Right cardiac atrium (tissue), 5 donors: ENCODE measurements around the gene ZFP14. TPM values are rescaled to one million over a fixed set of nuclear protein-coding genes. Genes with fewer than 3 reads are reported as not detected.
A peak's percentile ranks its signal among the peaks of the same experiment; 100 is the strongest.

Experiments
- ATAC-seq, 2 donors: fragments of 200-7000 bp; cut with Tn5 transposase; one replicate each; pipeline versions ENCODE4 v1.8.0 to v1.9.1; 2020; ENCODE audit warnings: moderate library complexity in 2 of 2, mild to moderate bottlenecking in 1 of 2
- DNase-seq, 3 donors: peaks; one replicate each; pipeline ENCODE4 v3.0.0-alpha.2; 2020
- H3K27ac ChIP-seq: one replicate; pipeline ENCODE4 v1.5.1; 2013; ENCODE audit warnings: mild to moderate bottlenecking, low read length, control low read depth, moderate library complexity
- H3K27me3 ChIP-seq: one replicate; pipeline ENCODE4 v1.6.1; 2013; ENCODE audit not compliant: control insufficient read depth, insufficient read depth
- H3K4me1 ChIP-seq: one replicate; pipeline ENCODE4 v1.6.1; 2013; ENCODE audit warnings: low read length; ENCODE audit not compliant: control insufficient read depth, insufficient read depth
- H3K4me3 ChIP-seq: one replicate; pipeline ENCODE4 v1.5.1; 2013; ENCODE audit warnings: low read length, control low read depth
- H3K9me3 ChIP-seq: one replicate; pipeline ENCODE4 v1.6.1; 2013; ENCODE audit warnings: low read length; ENCODE audit not compliant: control insufficient read depth
- WGBS: extraction: QIAGEN DNeasy Blood & Tissue Kit; methylation state at CpG from one replicate; pipeline ENCODE4 v1.1.7; 2013; 5-methylcytosine and 5-hydroxymethylcytosine counted together
- intact Hi-C, 4 donors: fragments of 100-400 bp; cut with DNase I; formaldehyde crosslinking; loops; one replicate each; pipeline versions ENCODE4 v1.11.0 to v1.14.0; 2022 to 2023
- polyA plus RNA-seq: library from polyadenylated mRNA; stranded (reverse); fragments of 200-250 nt; gene quantifications from one replicate; pipeline ENCODE4 v1.2.3, GENCODE V29; 2013
- total RNA-seq, 4 donors: library from RNA; stranded (reverse); fragmentation: NEBNext Ultra II Directional; extraction: Animal tissue kit (Norgen Biotek cat#: 25700); gene quantifications; one replicate each; pipeline ENCODE4 v1.2.1, GENCODE V29; 2021
- donor health status: healthy with polysubstance abuse.
- donor health status: DM: no; HTN: yes; CAD: no.
- donor health status: DM: no; HTN: no; CAD: no.
- donor health status: DM: no; HTN: yes; CAD: no; lungs with severe emphysema.
- donor health status: DM: yes; HTN: yes; CAD: no.

ZFP14 gene
- total and polyA plus RNA-seq, 5 donors, result 2.5 to 4.8 (median 3.3) TPM

GRCh38 chr19:36401475-36401874 is 22.5 kb upstream of the ZFP14 start:
- Histone ChIP-seq H3K9me3 (peaks cover 3% of the 10 kb centered on the region), H3K4me3 (no peak overlapping the region), H3K4me1 (no peaks in the 10 kb centered on the region), H3K27ac (no peak overlapping the region), H3K27me3 (no peaks in the 10 kb centered on the region)
- intact Hi-C loops, result no loop called here
- no peak for DNase-seq
- no peak for ATAC-seq
- 90% methylated on average over 7 of the region's 7 CpGs for WGBS

- peaks cover 4% of the 10 kb centered on the region for H3K9me3 ChIP-seq
- H3K4me3 ChIP-seq, result no peak overlapping the region
- ATAC-seq (no peak), DNase-seq (no peak)
- no peaks in the 10 kb centered on the region for H3K27me3 ChIP-seq
- intact Hi-C loops, result no loop called here
- no peaks in the 10 kb centered on the region for H3K4me1 ChIP-seq
- no peak overlapping the region for H3K27ac ChIP-seq
- 93% methylated on average over 3 of the region's 3 CpGs for WGBS
Measured at GRCh38 chr19:36398571-36398970, 19.6 kb upstream of the ZFP14 start.

- Histone ChIP-seq H3K27ac (no peak overlapping the region), H3K9me3 (peaks cover 9% of the 10 kb centered on the region), H3K4me3 (no peak overlapping the region), H3K4me1 (no peaks in the 10 kb centered on the region), H3K27me3 (no peaks in the 10 kb centered on the region)
- intact Hi-C loops, result no loop called here
- ATAC-seq (no peak), DNase-seq (no peak)
- 98% methylated on average over 11 of the region's 11 CpGs for WGBS
Measured at GRCh38 chr19:36392916-36393673, 14.1 kb upstream of the ZFP14 start.

- WGBS, result 60% methylated on average over 10 of the region's 10 CpGs
- ATAC-seq, result no peak
- Histone ChIP-seq H3K4me3 (peak overlapping the region; percentile 89), H3K4me1 (peaks cover 3% of the 10 kb centered on the region), H3K9me3 (no peaks in the 10 kb centered on the region), H3K27me3 (no peaks in the 10 kb centered on the region), H3K27ac (no peak overlapping the region)
- intact Hi-C loops, result no loop called here
- DNase-seq, result no peak
Measured at GRCh38 chr19:36379510-36379819, 464 bp upstream of the ZFP14 start.

- DNase-seq (no peak), ATAC-seq (no peak)
- WGBS, result 51% methylated on average over 10 of the region's 10 CpGs
- no peak overlapping the region for H3K27ac ChIP-seq
- no peaks in the 10 kb centered on the region for H3K9me3 ChIP-seq
- no peaks in the 10 kb centered on the region for H3K27me3 ChIP-seq
- intact Hi-C loops, result no loop called here
- H3K4me3 ChIP-seq, result no peak overlapping the region
- H3K4me1 ChIP-seq, result peaks cover 3% of the 10 kb centered on the region
Measured at GRCh38 chr19:36377541-36378178, 1.3 kb downstream of the ZFP14 start.

- H3K27me3 ChIP-seq, result no peaks in the 10 kb centered on the region
- H3K9me3 ChIP-seq, result no peaks in the 10 kb centered on the region
- no peak for DNase-seq
- no peak overlapping the region for H3K27ac ChIP-seq
- intact Hi-C loops, result no loop called here
- H3K4me3 ChIP-seq, result no peak overlapping the region
- 98% methylated on average over 5 of the region's 5 CpGs for WGBS
- peaks cover 3% of the 10 kb centered on the region for H3K4me1 ChIP-seq
- no peak for ATAC-seq
Measured at GRCh38 chr19:36373638-36374156, 5.3 kb downstream of the ZFP14 start.

- intact Hi-C loops, result no loop called here
- Histone ChIP-seq H3K4me3 (no peak overlapping the region), H3K4me1 (no peaks in the 10 kb centered on the region), H3K27ac (no peak overlapping the region), H3K27me3 (no peaks in the 10 kb centered on the region), H3K9me3 (no peaks in the 10 kb centered on the region)
- DNase-seq (no peak), ATAC-seq (no peak)
Measured at GRCh38 chr19:36371886-36372285, 7.1 kb downstream of the ZFP14 start.

- WGBS, result 63% methylated on average over 6 of the region's 6 CpGs
Measured at GRCh38 chr19:36363845-36364244, 15.2 kb downstream of the ZFP14 start.

GRCh38 chr19:36340786-36341372 is 38.1 kb downstream of the ZFP14 start:
- peaks cover 4% of the 10 kb centered on the region for H3K9me3 ChIP-seq
- no peak overlapping the region for H3K27ac ChIP-seq
- 98% methylated on average over 10 of the region's 10 CpGs for WGBS
- no peaks in the 10 kb centered on the region for H3K4me1 ChIP-seq
- no peak overlapping the region for H3K4me3 ChIP-seq
- no peak for DNase-seq
- no peaks in the 10 kb centered on the region for H3K27me3 ChIP-seq
- intact Hi-C loops, result no loop called here
- ATAC-seq, result no peak

More at GRCh38 chr19:36363845-36364244, 15.2 kb downstream of the ZFP14 start:
- intact Hi-C loops, result no loop called here
- H3K27ac ChIP-seq, result no peak overlapping the region
- H3K27me3 ChIP-seq, result no peaks in the 10 kb centered on the region
- ATAC-seq, result no peak
- no peaks in the 10 kb centered on the region for H3K9me3 ChIP-seq
- no peak overlapping the region for H3K4me3 ChIP-seq
- H3K4me1 ChIP-seq, result no peaks in the 10 kb centered on the region
- DNase-seq, result no peak

- Histone ChIP-seq H3K27ac (no peak overlapping the region), H3K4me1 (no peaks in the 10 kb centered on the region), H3K4me3 (peak overlapping the region; percentile 82), H3K27me3 (no peaks in the 10 kb centered on the region), H3K9me3 (no peaks in the 10 kb centered on the region)
- peak; percentile 85 to 93 (median 90) for DNase-seq
- intact Hi-C loops, result no loop called here
- ATAC-seq, result peak; percentile 99 to 100
- under 1% methylated on average over 43 of the region's 43 CpGs for WGBS
Measured at GRCh38 chr19:36331353-36332228, 47.4 kb downstream of the ZFP14 start.
